HepG2 (cell line): ENCODE results near the gene MRPS31. TPM values are rescaled to one million over a fixed set of nuclear protein-coding genes. Genes with fewer than 3 reads are reported as not detected.

Experiments used
- ATAC-seq: fragments of 200-7000 bp; cut with Tn5 transposase; 3 replicates; pipeline ENCODE4 v1.9.1; 2020; ENCODE audit warnings: mild to moderate bottlenecking, moderate library complexity
- BruUV-seq: library from RNA; stranded (reverse); fragments of 400-500 nt; replicated peaks from 2 replicates; lab custom pipeline; 2021; lab: Mats Ljungman, UMichigan
- CTCF ChIA-PET: fragments of 300-600 bp; formaldehyde crosslinking; extraction: SDS; loops from one replicate; lab custom pipeline; 2021; ENCODE audit warnings: low total read pairs, inconsistent platforms, low intra/inter-chr PET ratio; lab: Yijun Ruan, JAX
- POLR2A ChIA-PET: fragments of 350-600 bp; sonication (Branson Sonifier 250); formaldehyde crosslinking; loops from one replicate; lab custom pipeline; 2020; ENCODE audit warnings: antibody characterized with exemption, inconsistent platforms; lab: Yijun Ruan, JAX
- DNase-seq: peaks from one replicate; pipeline ENCODE4 v3.0.0-alpha.2; 2015; ENCODE audit warnings: low spot score
- FAIRE-seq: peaks from 3 replicates; lab custom pipeline; 2011; peaks lifted over from hg19 to GRCh38; lab: Jason Lieb, UNC
- H2AFZ ChIP-seq: one replicate; pipeline ENCODE4 v1.6.1; 2011; ENCODE audit warnings: low read length, inconsistent platforms
- H3K27ac ChIP-seq: fragments of 300-600 bp; 3 replicates; pipeline ENCODE4 v1.8.0; 2011; ENCODE audit warnings: mixed run types, mild to moderate bottlenecking, mixed read lengths, low read length, inconsistent platforms; ENCODE audit not compliant: insufficient read depth; ENCODE audit errors: extremely low read length
- H3K27me3 ChIP-seq, 2 experiments: fragments of 200-600 bp in 1 of 2; 2 replicates in 1 of 2; 3 replicates in 1 of 2; pipeline versions ENCODE4 v1.6.0 to v1.8.0; 2011; ENCODE audit warnings: low read length in 2 of 2, mild to moderate bottlenecking in 2 of 2, moderate library complexity in 2 of 2, inconsistent platforms in 1 of 2; ENCODE audit not compliant: insufficient read depth in 2 of 2, control insufficient read depth in 1 of 2
- H3K36me3 ChIP-seq, 2 experiments: fragments of 200-600 bp in 1 of 2; replicated peaks in 1 of 2; 2 replicates in 1 of 2; 3 replicates in 1 of 2; pipeline versions ENCODE4 v1.5.1 to v1.8.0; 2011; ENCODE audit warnings: low read length in 2 of 2, inconsistent platforms in 1 of 2; ENCODE audit not compliant: insufficient read depth in 2 of 2, control insufficient read depth in 1 of 2
- H3K4me1 ChIP-seq: 2 replicates; pipeline ENCODE4 v1.5.1; 2012; ENCODE audit warnings: low read length, inconsistent platforms; ENCODE audit not compliant: insufficient read depth
- H3K4me2 ChIP-seq: 2 replicates; pipeline ENCODE4 v1.6.0; 2011; ENCODE audit warnings: low read depth, low read length, inconsistent platforms
- H3K4me3 ChIP-seq, 3 experiments: fragments of 200-600 bp in 1 of 3; sonication (generic), shearing (Covaris generic) in 1 of 3; replicated peaks in 1 of 3; 2 replicates each; pipeline ENCODE4 v1.5.1; 2011 to 2016; ENCODE audit warnings: low read length in 3 of 3, inconsistent platforms in 2 of 3, low read depth in 2 of 3, mild to moderate bottlenecking in 2 of 3, control low read depth in 1 of 3, mixed read lengths in 1 of 3; ENCODE audit not compliant: insufficient read depth in 1 of 3
- H3K79me2 ChIP-seq: one replicate; pipeline ENCODE4 v1.6.1; 2011; ENCODE audit warnings: low read length, inconsistent platforms; ENCODE audit not compliant: insufficient read depth
- H3K9ac ChIP-seq: 2 replicates; pipeline ENCODE4 v1.6.0; 2011; ENCODE audit warnings: mild to moderate bottlenecking, low read depth, low read length, inconsistent platforms; ENCODE audit not compliant: insufficient read depth
- H3K9me3 ChIP-seq: 2 replicates; pipeline ENCODE4 v1.5.1; 2012; ENCODE audit warnings: mild to moderate bottlenecking, low read length
- H4K20me1 ChIP-seq: 2 replicates; pipeline ENCODE4 v1.6.0; 2011; ENCODE audit warnings: inconsistent platforms, mild to moderate bottlenecking, low read length, moderate library complexity; ENCODE audit not compliant: insufficient read depth
- CCDC6 ChIP-seq: sonication (generic); formaldehyde crosslinking; IDR thresholded peaks from 2 replicates; pipeline ENCODE4 v1.8.1; 2022; ENCODE audit warnings: mild to moderate bottlenecking, missing genetic modification reagents, moderate library complexity
- FOXJ3 ChIP-seq: sonication (generic); formaldehyde crosslinking; IDR thresholded peaks from 2 replicates; pipeline ENCODE4 v1.4.0; 2020; ENCODE audit warnings: missing genetic modification reagents, mild to moderate bottlenecking, borderline replicate concordance
- NFYB ChIP-seq: sonication (generic); formaldehyde crosslinking; IDR thresholded peaks from 2 replicates; pipeline ENCODE4 v1.4.0; 2020; ENCODE audit warnings: missing genetic modification reagents
- RAD51 ChIP-seq: fragments of 450-650 bp; IDR thresholded peaks from 2 replicates; pipeline ENCODE4 v1.6.1; 2016; ENCODE audit warnings: borderline replicate concordance
- ZMYM3 ChIP-seq: sonication (generic); formaldehyde crosslinking; IDR thresholded peaks from 2 replicates; pipeline ENCODE4 v1.5.1; 2020; ENCODE audit warnings: mild to moderate bottlenecking, missing genetic modification reagents
- ZNF12 ChIP-seq: sonication (generic); formaldehyde crosslinking; IDR thresholded peaks from 2 replicates; pipeline ENCODE4 v1.5.0; 2020; ENCODE audit warnings: missing genetic modification reagents
- ZNF18 ChIP-seq: sonication (generic); formaldehyde crosslinking; IDR thresholded peaks from 2 replicates; pipeline ENCODE4 v1.8.0; 2022; ENCODE audit warnings: mild to moderate bottlenecking, missing genetic modification reagents; ENCODE audit not compliant: insufficient replicate concordance
- ZNF543 ChIP-seq: sonication (generic); formaldehyde crosslinking; IDR thresholded peaks from 2 replicates; pipeline ENCODE4 v1.4.0; 2020; ENCODE audit warnings: mild to moderate bottlenecking, missing genetic modification reagents
- ZNF780A ChIP-seq: sonication (generic); formaldehyde crosslinking; IDR thresholded peaks from 2 replicates; pipeline ENCODE4 v1.8.0; 2022; ENCODE audit warnings: mild to moderate bottlenecking, missing genetic modification reagents, moderate library complexity
- ZNF782 ChIP-seq: sonication (generic); formaldehyde crosslinking; IDR thresholded peaks from 2 replicates; pipeline ENCODE4 v1.4.0; 2020; ENCODE audit warnings: missing genetic modification reagents, mild to moderate bottlenecking, borderline replicate concordance
- ZXDC ChIP-seq: sonication (generic); formaldehyde crosslinking; IDR thresholded peaks from 2 replicates; pipeline ENCODE4 v1.5.0; 2020; ENCODE audit warnings: mild to moderate bottlenecking, missing genetic modification reagents
- WGBS: methylation state at CpG from one replicate; pipeline ENCODE4 v1.1.6; 2017; ENCODE audit warnings: low lambda C conversion rate; 5-methylcytosine and 5-hydroxymethylcytosine counted together
- in situ Hi-C: cut with HindIII; loops from 2 replicates; pipeline ENCODE4 v1.10.0; 2017; ENCODE audit warnings: low pct_unique_long_range_greater_than_20kb; ENCODE audit not compliant: extremely low pct_ligation_motif_present
- intact Hi-C: fragments of 100-400 bp; cut with micrococcal nuclease; formaldehyde crosslinking; loops from one replicate; pipeline ENCODE4 v1.10.0; 2022; ENCODE audit not compliant: unreplicated experiment
- polyA plus RNA-seq, 8 experiments: library from polyadenylated mRNA; depleted of rRNA in 3 of 8; stranded (reverse) in 7 of 8; unstranded in 1 of 8; fragments of >200 nt; fragmentation: Illumina TruSeq in 4 of 8; extraction: Trizol in 4 of 8; gene quantifications; 2 replicates each; pipeline versions ENCODE4 v1.2.1 to v1.2.3, GENCODE V29; 2011 to 2016; ENCODE audit warnings: low read depth in 4 of 8, missing spikeins in 1 of 8, mixed read lengths in 1 of 8; ENCODE audit not compliant: insufficient read depth in 1 of 8
- total RNA-seq, 5 experiments: library from RNA; depleted of rRNA; stranded (reverse); fragments of >200 nt; fragmentation: Illumina TruSeq; extraction: Trizol; gene quantifications; 2 replicates each; pipeline ENCODE4 v1.2.3, GENCODE V29; 2016; ENCODE audit warnings: low read depth in 1 of 5
- TF ChIP-seq, protein P1 (sequence below): sonication (generic); formaldehyde crosslinking; IDR thresholded peaks from 2 replicates; pipeline ENCODE4 v1.5.0; 2020; ENCODE audit warnings: missing genetic modification reagents
- TF ChIP-seq, protein P2 (sequence below): sonication (generic); formaldehyde crosslinking; conservative IDR thresholded peaks from 2 replicates; pipeline ENCODE4 v1.8.0; 2022; ENCODE audit warnings: low read depth, missing genetic modification reagents

MRPS31 gene
- total and polyA plus RNA-seq, 2 of the 13 experiments (the other 11 are each of a cell fraction or from before 2014, with no cell fraction given), result 23.7 to 34.1 TPM

- 100% methylated on average over 1 of the region's 1 CpG for WGBS
- Histone ChIP-seq H4K20me1 (no peaks in the 10 kb centered on the region), H3K4me2 (no peak overlapping the region), H3K9ac (no peak overlapping the region), H2AFZ (no peak overlapping the region), H3K36me3 (peaks cover 8 to 37% of the 10 kb centered on the region in 2 experiments), H3K27me3 (no peaks in the 10 kb centered on the region), H3K79me2 (peaks cover 2% of the 10 kb centered on the region), H3K4me3 (no peak overlapping the region), H3K4me1 (no peaks in the 10 kb centered on the region), H3K27ac (no peak overlapping the region), H3K9me3 (no peaks in the 10 kb centered on the region)
- ATAC-seq, result no peak
- in situ Hi-C loops, result no loop called here
- intact Hi-C loops, result no loop called here
- DNase-seq, result no peak
- FAIRE-seq, result no peak
- ChIA-PET CTCF (no interaction called here), POLR2A (no interaction called here)
- BruUV-seq, result no TSS peak
- TF ChIP-seq, protein P1, sequence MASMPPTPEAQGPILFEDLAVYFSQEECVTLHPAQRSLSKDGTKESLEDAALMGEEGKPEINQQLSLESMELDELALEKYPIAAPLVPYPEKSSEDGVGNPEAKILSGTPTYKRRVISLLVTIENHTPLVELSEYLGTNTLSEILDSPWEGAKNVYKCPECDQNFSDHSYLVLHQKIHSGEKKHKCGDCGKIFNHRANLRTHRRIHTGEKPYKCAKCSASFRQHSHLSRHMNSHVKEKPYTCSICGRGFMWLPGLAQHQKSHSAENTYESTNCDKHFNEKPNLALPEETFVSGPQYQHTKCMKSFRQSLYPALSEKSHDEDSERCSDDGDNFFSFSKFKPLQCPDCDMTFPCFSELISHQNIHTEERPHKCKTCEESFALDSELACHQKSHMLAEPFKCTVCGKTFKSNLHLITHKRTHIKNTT (CRISPR knock-in tag), result no peak
- TF ChIP-seq NFYB (CRISPR knock-in tag), result no peak
- no peak for TF ChIP-seq ZNF780A (CRISPR knock-in tag)
- TF ChIP-seq, protein P2, sequence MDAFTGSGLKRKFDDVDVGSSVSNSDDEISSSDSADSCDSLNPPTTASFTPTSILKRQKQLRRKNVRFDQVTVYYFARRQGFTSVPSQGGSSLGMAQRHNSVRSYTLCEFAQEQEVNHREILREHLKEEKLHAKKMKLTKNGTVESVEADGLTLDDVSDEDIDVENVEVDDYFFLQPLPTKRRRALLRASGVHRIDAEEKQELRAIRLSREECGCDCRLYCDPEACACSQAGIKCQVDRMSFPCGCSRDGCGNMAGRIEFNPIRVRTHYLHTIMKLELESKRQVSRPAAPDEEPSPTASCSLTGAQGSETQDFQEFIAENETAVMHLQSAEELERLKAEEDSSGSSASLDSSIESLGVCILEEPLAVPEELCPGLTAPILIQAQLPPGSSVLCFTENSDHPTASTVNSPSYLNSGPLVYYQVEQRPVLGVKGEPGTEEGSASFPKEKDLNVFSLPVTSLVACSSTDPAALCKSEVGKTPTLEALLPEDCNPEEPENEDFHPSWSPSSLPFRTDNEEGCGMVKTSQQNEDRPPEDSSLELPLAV (CRISPR knock-in tag), result no peak
- no peak for TF ChIP-seq ZNF543 (CRISPR knock-in tag)
- TF ChIP-seq ZXDC (CRISPR knock-in tag), result no peak
- TF ChIP-seq FOXJ3 (CRISPR knock-in tag), result no peak
- no peak for TF ChIP-seq ZNF12 (CRISPR knock-in tag)
- no peak for TF ChIP-seq CCDC6
- TF ChIP-seq ZMYM3 (CRISPR knock-in tag), result no peak
- TF ChIP-seq RAD51, result no peak
- no peak for TF ChIP-seq ZNF782 (CRISPR knock-in tag)
- no peak for TF ChIP-seq ZNF18 (CRISPR knock-in tag)
Observed at GRCh38 chr13:40762849-40763248, 8.1 kb downstream of the MRPS31 start.
